Caco-2 (cell line): Measurements from ENCODE around the gene FBH1. TPM values are rescaled to one million over a fixed set of nuclear protein-coding genes. Genes with fewer than 3 reads are reported as not detected.
A peak's percentile ranks its signal among the peaks of the same experiment; 100 is the strongest.
"Not testable (repeated sequence)": the region's sequence is repeated elsewhere in the genome, so short reads cannot be mapped to it uniquely, and the experiment has no call there.

Source experiments
- BruUV-seq: library from RNA; stranded (reverse); fragments of 400-500 nt; replicated peaks from 2 replicates; lab custom pipeline; 2021; lab: Mats Ljungman, UMichigan
- CTCF ChIA-PET: fragments of 300-600 bp; sonication (Branson Sonifier 250); formaldehyde crosslinking; loops from one replicate; lab custom pipeline; 2022; ENCODE audit warnings: antibody characterized with exemption; lab: Charles Lee
- POLR2A ChIA-PET: fragments of 300-600 bp; sonication (Branson Sonifier 250); formaldehyde crosslinking; loops from one replicate; lab custom pipeline; 2022; ENCODE audit warnings: antibody characterized with exemption; lab: Charles Lee
- DNase-seq, 2 experiments: peaks; one replicate each; pipeline versions ENCODE4 v3.0.0 to v3.0.0-alpha.2; 2020 to 2022
- H3K27me3 ChIP-seq: replicated peaks from 2 replicates; pipeline ENCODE4 v1.6.0; 2011; ENCODE audit warnings: low read length; ENCODE audit not compliant: control insufficient read depth, insufficient read depth
- H3K36me3 ChIP-seq: 2 replicates; pipeline ENCODE4 v1.5.1; 2011; ENCODE audit warnings: low read length; ENCODE audit not compliant: control insufficient read depth, insufficient read depth
- H3K4me1 ChIP-seq: fragments of 250-450 bp; sonication (Bioruptor Pico); 2 replicates; pipeline ENCODE4 v1.5.1; 2020; ENCODE audit warnings: mild to moderate bottlenecking
- H3K4me3 ChIP-seq: 2 replicates; pipeline ENCODE4 v1.5.1; 2011; ENCODE audit warnings: low read depth, mild to moderate bottlenecking, control low read depth, low read length
- H3K9me3 ChIP-seq: fragments of 250-450 bp; sonication (Bioruptor Pico); 2 replicates; pipeline ENCODE4 v1.5.1; 2020; ENCODE audit warnings: mild to moderate bottlenecking, moderate library complexity
- H3K27ac Mint-ChIP-seq: one replicate; pipeline ENCODE4 v1.8.0; 2022; ENCODE audit warnings: mixed read lengths; ENCODE audit not compliant: unreplicated experiment
- H3K27me3 Mint-ChIP-seq: one replicate; pipeline ENCODE4 v1.8.0; 2022; ENCODE audit warnings: mixed read lengths; ENCODE audit not compliant: insufficient read depth, unreplicated experiment
- H3K36me3 Mint-ChIP-seq: one replicate; pipeline ENCODE4 v1.8.0; 2022; ENCODE audit warnings: mild to moderate bottlenecking, mixed read lengths; ENCODE audit not compliant: insufficient read depth, unreplicated experiment
- H3K4me1 Mint-ChIP-seq: one replicate; pipeline ENCODE4 v1.8.0; 2022; ENCODE audit warnings: low read depth, mixed read lengths; ENCODE audit not compliant: unreplicated experiment
- H3K4me3 Mint-ChIP-seq: one replicate; pipeline ENCODE4 v1.8.0; 2022; ENCODE audit warnings: mild to moderate bottlenecking, moderate library complexity, mixed read lengths; ENCODE audit not compliant: unreplicated experiment
- H3K9me3 Mint-ChIP-seq: one replicate; pipeline ENCODE4 v1.8.0; 2022; ENCODE audit warnings: mixed read lengths; ENCODE audit not compliant: unreplicated experiment
- CTCF ChIP-seq, 2 experiments: fragments of 200-600 bp in 1 of 2; IDR thresholded peaks; 1 replicate in 1 of 2; 2 replicates in 1 of 2; pipeline versions ENCODE4 v1.5.1 to v1.8.0; 2011 to 2022; ENCODE audit warnings: antibody characterized with exemption in 1 of 2, control low read depth in 1 of 2, inconsistent platforms in 1 of 2, low read depth in 1 of 2, low read length in 1 of 2, mild to moderate bottlenecking in 1 of 2, moderate library complexity in 1 of 2; ENCODE audit not compliant: insufficient read depth in 1 of 2, severe bottlenecking in 1 of 2, unreplicated experiment in 1 of 2
- intact Hi-C: fragments of 100-400 bp; cut with micrococcal nuclease; formaldehyde crosslinking; loops from one replicate; pipeline ENCODE4 v1.10.0; 2022; ENCODE audit not compliant: unreplicated experiment
- total RNA-seq: library from RNA; stranded (reverse); gene quantifications from 2 replicates; pipeline ENCODE4 v1.2.3, GENCODE V29; 2022

FBH1 gene
- total RNA-seq, 1 experiment from 2014 or later, result 83.3 TPM

- no peaks in the 10 kb centered on the region for H3K4me1 ChIP-seq
- Mint-ChIP-seq H3K27ac (no peak overlapping the region), H3K9me3 (no peaks in the 10 kb centered on the region), H3K4me3 (no peak overlapping the region), H3K4me1 (no peaks in the 10 kb centered on the region), H3K27me3 (no peaks in the 10 kb centered on the region), H3K36me3 (peaks cover 51% of the 10 kb centered on the region)
- CTCF ChIA-PET, result no interaction called here
- TF ChIP-seq CTCF (IDR thresholded peaks at IDR 0.05; ENCODE audit: insufficient read depth in 1 of 2, low read depth in 1 of 2, low read length in 1 of 2, severe bottlenecking in 1 of 2, unreplicated experiment in 1 of 2), result no peak
- no peaks in the 10 kb centered on the region for H3K27me3 ChIP-seq
- BruUV-seq, result no TSS peak
- POLR2A ChIA-PET, result no interaction called here
- H3K9me3 ChIP-seq, result no peaks in the 10 kb centered on the region
- no peak overlapping the region for H3K4me3 ChIP-seq
- peaks cover 5% of the 10 kb centered on the region; the same call in 1 of the 2 replicates for H3K36me3 ChIP-seq
- DNase-seq, result no peak
- intact Hi-C loops, result no loop called here
Measured at GRCh38 chr10:5904227-5904626, 14.2 kb downstream of the FBH1 start.

- no peak for TF ChIP-seq CTCF (IDR thresholded peaks at IDR 0.05; ENCODE audit: insufficient read depth in 1 of 2, low read depth in 1 of 2, low read length in 1 of 2, severe bottlenecking in 1 of 2, unreplicated experiment in 1 of 2)
- Mint-ChIP-seq H3K4me1 (no peaks in the 10 kb centered on the region), H3K9me3 (no peaks in the 10 kb centered on the region), H3K4me3 (no peak overlapping the region), H3K27ac (no peak overlapping the region), H3K36me3 (peaks cover 64% of the 10 kb centered on the region), H3K27me3 (no peaks in the 10 kb centered on the region)
- H3K4me3 ChIP-seq, result no peak overlapping the region
- intact Hi-C loops, result no loop called here
- H3K36me3 ChIP-seq, result peaks cover 7% of the 10 kb centered on the region
- no peaks in the 10 kb centered on the region for H3K4me1 ChIP-seq
- no TSS peak for BruUV-seq
- H3K27me3 ChIP-seq, result no peaks in the 10 kb centered on the region
- CTCF ChIA-PET, result no interaction called here
- H3K9me3 ChIP-seq, result no peaks in the 10 kb centered on the region
- POLR2A ChIA-PET, result no interaction called here
- DNase-seq, result peak in 1 of 2 experiments; percentile 23
Measured at GRCh38 chr10:5905854-5906507, 15.9 kb downstream of the FBH1 start.

- H3K4me1 ChIP-seq, result no peaks in the 10 kb centered on the region
- H3K27ac Mint-ChIP-seq, result no peak overlapping the region
- peaks cover 65% of the 10 kb centered on the region for H3K36me3 Mint-ChIP-seq
- H3K4me1 Mint-ChIP-seq, result no peaks in the 10 kb centered on the region
- POLR2A ChIA-PET, result no interaction called here
- no peaks in the 10 kb centered on the region for H3K27me3 Mint-ChIP-seq
- H3K4me3 ChIP-seq, result no peak overlapping the region
- H3K4me3 Mint-ChIP-seq, result no peak overlapping the region
- H3K27me3 ChIP-seq, result no peaks in the 10 kb centered on the region
- peak in 1 of 2 experiments; percentile 4 for DNase-seq
- H3K9me3 ChIP-seq, result no peaks in the 10 kb centered on the region
- no peaks in the 10 kb centered on the region for H3K9me3 Mint-ChIP-seq
- BruUV-seq, result no TSS peak
- peaks cover 7% of the 10 kb centered on the region for H3K36me3 ChIP-seq
- CTCF ChIA-PET, result no interaction called here
- TF ChIP-seq CTCF (IDR thresholded peaks at IDR 0.05; ENCODE audit: insufficient read depth in 1 of 2, low read depth in 1 of 2, low read length in 1 of 2, severe bottlenecking in 1 of 2, unreplicated experiment in 1 of 2), result no peak
- intact Hi-C loops, result no loop called here
Measured at GRCh38 chr10:5906651-5907050, 16.6 kb downstream of the FBH1 start.

GRCh38 chr10:5908676-5909075, 18.6 kb downstream of the FBH1 start:
- CTCF ChIA-PET, H3K27ac Mint-ChIP-seq: not testable (repeated sequence)

More at GRCh38 chr10:5908676-5909075, 18.6 kb downstream of the FBH1 start:
- H3K36me3 ChIP-seq, H3K4me3 ChIP-seq, intact Hi-C loops, H3K27me3 Mint-ChIP-seq, BruUV-seq, DNase-seq, H3K4me3 Mint-ChIP-seq, H3K4me1 Mint-ChIP-seq, H3K27me3 ChIP-seq, H3K9me3 Mint-ChIP-seq, H3K9me3 ChIP-seq, H3K4me1 ChIP-seq: not testable (repeated sequence)
- POLR2A ChIA-PET, result interaction anchor here (1.0 kb wide), 1 partner anchor 19 kb away, joined by 5 read pairs; the partner anchor contains the start of gene FBH1
- peaks cover 54% of the 10 kb centered on the region for H3K36me3 Mint-ChIP-seq
